HG03060 (cell line): ENCODE data around the gene EZR.
"Not testable (repeated sequence)": the region's sequence is repeated elsewhere in the genome, so short reads cannot be mapped to it uniquely, and the experiment has no call there.

Experiments used
- ATAC-seq: cut with Tn5 transposase; IDR thresholded peaks from one replicate; pipeline ENCODE4 v1.9.1; 2021; ENCODE audit warnings: low read depth, moderate number of reproducible peaks; ENCODE audit not compliant: unreplicated experiment

Gene EZR

DNA sequence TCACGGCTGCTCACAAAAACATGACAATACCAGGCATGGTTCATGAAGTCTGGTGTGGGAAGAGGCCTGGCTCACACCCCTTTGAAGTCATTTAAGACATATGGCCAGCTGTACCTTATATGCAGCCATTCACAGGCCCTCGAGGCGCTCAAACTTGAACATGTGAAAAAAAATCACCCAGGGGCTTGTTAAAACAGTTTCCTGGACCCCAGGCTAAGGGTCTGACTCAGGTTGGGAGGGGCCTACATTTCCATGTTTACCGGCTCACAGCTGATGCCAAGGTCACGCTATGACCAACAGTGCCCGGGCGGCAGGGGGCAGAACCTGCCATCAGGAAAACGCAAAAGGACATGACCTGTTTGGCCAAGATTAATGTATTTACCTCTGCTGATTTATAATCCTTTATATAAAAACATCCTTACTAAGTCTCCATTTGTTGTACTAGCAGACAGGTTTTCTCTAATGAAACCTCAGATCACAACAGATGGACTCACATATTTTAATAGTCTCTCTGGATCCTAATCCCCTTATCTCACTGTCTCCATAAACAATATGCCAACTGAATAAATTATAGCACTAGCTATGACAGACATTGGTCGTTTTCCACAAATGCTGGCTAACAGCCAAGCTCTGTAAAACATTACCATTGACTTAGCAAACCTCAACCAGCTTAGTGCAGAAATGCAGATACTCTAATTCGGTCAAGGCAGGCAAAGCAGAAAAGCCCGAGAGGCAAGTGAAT lies 19.9 kb downstream of the EZR start:
- ATAC-seq, result no peak

DNA sequence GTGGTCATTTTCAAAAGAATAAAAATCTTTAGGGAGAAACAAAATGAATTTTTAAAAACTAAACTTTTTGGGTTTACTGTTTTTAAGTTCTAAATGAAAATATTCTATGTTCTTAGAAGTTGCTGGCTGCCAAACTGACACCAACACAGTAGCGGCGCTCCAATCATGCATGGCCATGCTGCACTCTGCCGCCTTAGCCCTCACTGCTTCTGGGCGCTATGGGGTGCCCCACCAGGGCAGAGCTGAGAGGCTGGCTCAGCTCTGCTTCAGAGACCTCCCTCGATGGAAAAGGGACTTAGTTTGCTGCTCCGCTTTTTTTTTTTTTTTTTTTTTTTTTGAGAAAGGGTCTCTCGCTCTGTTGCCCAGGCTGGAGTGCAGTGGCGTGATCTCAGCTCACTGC lies 20.9 kb downstream of the EZR start:
- no peak for ATAC-seq

DNA sequence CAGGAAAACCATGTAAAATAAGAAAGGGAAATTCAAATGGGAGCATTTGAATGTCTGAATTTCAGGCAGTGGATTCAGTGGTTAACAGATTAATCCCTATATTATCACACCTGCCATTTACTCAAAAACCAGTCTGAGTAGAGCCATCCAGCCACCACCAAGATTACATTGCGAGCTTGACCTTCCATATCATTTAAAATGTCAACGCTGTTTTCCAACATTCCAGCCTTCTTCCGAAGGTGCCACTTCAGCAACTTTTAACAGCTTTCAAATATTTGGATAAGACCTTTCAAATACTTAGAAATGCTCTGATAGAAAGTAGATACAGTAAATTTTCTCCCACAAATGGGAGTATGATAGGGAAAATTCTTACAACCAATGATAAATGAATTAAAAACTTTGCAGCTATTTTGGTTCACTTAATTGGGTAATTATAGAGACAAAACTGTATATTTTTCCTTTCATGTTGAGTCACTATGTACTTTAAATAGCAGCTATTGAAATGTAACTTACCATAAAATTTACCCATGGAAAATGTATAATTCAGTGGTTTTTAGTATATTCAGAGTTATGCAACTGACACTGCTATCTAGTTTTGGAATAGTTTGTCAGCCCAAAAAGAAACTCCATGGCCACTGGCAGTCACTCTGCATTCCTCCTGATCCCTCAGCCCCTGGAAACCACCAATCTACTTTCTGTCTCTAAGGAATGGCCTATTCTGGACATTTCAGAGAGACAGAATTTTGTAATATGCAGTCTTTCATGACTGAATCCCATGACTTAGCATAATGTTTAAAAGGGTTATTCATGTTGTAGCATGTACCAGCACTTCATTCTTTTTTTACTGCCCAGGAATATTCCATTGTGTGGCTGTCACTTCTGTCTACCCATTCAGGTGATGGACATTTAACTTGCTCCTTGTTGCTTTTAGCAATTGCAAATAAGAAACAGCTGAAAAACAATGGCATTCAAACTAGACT lies 21.5 kb downstream of the EZR start:
- ATAC-seq, result no peak

DNA sequence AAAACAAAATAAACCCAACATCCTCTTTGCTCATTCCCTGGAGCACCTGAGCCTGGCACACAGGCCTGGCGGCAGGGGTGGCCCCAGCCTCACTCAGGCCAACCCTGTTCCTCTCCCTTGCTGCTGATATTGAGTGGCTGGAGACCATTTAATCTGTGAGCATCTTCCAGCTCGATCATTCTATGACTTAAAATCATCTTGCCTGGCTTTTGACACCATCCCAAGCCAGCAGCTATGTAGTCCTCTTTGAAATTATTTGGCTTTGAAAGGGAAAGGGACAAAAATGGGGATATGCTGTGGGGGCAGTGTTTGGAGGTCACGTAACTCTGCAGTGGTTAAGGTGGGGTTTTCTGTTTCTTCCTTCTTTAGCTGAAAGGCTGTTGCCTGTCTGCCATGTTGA lies 22.8 kb downstream of the EZR start:
- ATAC-seq, result no peak

DNA sequence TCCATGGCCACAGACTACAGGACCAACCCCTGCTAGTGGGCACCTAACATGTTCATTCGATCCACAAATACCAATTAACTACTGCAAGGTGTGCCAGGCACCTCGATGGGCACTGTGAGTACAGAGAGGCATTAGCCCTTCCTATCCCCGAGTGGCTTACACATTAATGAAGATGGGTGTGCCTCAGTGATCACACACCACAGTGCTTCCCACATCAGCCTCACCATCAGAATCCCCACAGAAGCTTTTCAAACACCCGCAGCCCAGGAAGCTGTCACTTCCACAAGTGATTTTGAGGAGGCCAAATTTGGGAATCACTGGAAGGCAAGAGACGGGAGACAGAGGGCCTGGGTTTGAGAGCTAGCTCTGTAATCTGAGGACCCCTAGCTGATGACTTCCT lies 23.7 kb downstream of the EZR start:
- ATAC-seq, result no peak

DNA sequence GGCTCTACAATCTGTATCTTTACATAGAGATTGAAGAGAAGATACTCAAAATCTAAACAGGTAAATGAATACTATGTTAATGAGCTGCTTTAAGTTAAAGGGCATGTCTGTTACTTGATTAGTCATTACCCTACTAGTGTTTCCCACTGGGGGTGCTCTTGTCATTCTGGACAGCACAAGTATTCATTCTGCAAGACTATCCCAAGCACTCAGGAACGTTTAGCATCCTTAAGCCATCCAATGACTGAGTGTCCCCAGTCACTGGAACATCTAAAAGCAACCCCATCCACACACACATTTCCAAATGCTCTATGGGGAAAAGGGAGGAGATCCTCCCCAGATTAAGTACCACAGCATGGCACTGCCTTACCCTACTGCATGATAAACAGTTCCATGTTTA lies 25.7 kb downstream of the EZR start:
- no peak for ATAC-seq

DNA sequence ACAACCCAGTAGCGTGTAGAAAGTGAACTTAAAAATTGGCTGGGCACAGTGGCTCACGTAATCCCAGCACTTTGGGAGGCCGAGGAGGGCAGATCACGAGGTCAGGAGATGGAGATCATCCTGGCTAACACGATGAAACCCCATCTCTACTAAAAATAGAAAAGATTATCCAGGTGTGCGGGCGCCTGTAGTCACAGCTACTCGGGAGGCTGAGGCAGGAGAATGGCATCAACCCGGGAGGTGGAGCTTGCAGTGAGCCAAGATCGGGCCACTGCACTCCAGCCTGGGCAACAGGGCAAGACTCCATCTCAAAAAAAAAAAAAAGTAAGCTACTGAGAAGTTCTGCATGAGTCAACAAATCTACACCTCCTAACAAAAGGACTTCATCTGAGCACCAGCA lies 26.7 kb downstream of the EZR start:
- ATAC-seq, result not testable (repeated sequence)

DNA sequence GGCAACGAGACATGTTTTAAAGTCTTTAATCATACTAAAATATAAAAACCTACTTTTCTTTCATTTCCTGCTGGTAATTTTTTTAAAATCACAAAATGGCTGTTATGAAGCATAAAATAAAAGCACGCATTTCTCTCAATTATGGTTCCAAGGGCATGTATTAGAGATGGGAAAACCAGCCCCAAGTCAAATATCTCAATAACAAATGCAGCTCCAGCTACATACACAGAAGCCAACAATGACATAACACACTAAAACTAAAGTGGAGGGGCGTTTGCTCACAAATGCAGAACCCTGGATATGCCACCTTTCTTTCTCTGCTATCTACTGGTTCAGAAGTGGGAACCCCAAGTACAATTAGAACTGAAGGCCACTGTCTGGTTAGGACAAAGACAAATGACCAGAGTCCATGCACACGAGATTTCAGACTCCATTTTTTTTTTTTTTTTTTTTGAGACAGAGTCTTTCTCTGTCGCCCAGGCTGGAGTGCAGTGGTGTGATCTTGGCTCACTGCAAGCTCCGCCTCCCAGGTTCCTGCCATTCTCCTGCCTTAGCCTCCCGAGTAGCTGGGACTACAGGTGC lies 27.8 kb downstream of the EZR start:
- ATAC-seq, result no peak

DNA sequence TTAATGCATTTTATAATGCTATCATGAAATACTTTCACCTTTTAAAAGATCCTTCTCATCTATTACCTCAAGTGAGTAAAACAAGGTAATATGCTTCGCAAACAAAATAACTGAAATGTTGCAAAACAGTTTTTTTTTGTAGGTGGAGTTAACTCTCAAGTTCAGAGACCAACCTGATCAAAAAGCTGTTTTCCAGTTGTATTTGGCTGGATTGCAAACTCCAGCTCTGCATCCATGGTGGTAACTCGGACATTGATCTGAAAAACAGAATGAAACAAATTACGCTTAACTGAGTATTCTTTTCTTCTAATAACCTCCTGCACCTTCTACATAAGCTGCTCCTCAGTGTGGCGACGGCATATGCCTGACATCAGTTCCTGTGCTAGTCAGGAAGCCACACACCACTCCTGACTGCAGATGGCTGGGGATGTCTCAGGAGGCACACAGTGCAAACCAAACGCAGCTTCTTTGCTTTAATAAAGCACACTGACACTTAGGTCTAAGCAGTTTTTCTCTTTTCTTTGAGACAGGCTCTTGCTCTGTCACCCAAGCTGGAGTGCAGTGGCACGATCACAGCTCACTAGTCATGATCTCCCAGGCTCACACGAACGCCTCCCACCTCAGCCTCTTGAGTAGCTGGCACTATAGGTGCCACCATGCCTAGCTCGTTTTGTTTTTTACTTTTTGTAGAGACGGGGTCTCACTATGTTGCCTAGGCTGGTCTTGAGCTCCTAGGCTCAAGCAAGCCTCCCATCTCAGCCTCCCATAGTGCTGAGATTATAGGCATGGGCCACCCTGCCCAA lies 29.9 kb downstream of the EZR start:
- ATAC-seq, result no peak

DNA sequence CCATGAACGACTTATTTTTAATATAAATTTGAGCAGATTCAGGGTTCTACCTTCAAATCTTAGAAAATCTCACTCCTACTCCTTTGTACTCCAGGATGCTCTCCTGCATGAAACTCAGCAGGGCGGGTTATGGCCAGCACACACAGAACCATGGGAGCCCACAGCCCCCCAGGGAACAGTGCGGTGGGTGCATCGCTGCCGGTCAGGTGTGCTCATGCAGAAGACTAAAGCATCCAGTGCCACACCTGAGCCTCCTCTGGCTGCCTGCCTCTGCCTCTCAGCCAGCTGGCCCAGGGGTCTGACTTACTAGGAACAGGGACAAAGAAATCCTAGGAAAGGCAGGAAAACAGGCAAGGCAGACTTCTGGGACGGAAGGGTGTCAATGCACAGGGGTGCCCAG lies 31.8 kb downstream of the EZR start:
- no peak for ATAC-seq

DNA sequence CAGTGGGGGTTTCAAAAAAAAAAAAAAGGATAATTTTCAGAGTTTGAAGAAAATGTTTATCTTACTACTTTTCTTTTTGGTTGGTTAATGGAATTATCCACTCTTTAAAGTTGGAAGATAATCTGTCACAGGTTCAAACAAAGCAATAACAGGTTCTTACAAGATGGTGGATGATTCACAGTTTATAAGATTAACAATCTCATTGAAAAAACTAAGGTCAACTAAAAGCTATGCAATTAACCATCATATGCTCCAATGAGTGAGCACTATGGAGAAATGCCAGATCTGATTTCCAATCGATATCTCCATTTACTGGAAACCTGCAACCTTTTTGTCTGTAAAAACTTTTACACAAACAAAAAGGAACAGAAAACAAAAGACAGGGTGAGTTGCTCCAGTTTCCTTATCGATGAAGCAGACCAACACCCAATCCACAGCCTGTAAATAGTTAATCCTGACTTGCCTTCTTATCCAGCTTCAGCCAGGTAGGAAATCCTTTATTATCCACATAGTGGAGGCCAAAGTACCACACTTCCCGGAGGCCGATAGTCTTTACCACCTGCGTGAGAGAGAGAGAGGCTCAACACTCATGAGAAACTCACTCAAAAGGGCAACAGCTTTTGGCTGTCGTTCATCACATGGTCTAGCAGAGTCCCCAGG lies 32.4 kb downstream of the EZR start:
- ATAC-seq, result no peak

DNA sequence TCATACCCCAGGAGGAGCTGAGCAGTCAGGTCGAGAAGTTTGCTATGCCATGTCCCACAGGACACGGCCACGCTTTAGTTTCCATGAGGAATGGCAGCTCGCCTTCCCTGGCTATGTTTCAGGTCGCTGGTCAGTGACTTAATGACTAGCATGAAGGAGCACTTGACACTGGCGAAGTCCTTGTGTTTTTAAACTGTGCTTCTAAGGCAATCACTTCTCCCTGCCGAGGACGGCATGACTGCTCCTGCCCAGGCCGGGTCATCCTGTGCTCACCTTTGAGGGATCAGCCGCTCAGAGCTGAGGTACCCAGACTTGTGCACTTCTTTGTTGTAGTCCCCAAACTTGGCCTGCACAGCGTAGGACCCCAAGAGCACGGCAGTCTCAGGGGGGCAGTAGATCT lies 34.1 kb downstream of the EZR start:
- ATAC-seq, result no peak

DNA sequence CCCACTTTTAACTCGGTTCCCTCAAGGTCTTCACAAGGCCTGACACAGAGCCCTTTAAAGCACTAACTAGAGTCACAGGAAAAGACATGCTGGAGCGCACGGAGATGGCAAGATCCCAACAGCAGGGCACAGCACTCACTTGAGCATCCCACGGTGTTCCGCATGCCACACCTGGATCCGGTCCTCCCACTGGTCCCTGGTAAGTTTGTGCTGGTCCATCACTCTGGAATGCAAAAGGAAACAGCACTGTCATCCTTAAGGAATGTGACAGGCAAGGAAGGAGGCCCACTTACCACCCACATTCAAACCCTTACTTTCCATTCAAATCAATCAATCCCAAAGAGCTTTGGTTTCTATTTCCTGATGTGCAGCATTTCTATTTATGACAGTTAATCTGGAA lies 34.7 kb downstream of the EZR start:
- no peak for ATAC-seq

DNA sequence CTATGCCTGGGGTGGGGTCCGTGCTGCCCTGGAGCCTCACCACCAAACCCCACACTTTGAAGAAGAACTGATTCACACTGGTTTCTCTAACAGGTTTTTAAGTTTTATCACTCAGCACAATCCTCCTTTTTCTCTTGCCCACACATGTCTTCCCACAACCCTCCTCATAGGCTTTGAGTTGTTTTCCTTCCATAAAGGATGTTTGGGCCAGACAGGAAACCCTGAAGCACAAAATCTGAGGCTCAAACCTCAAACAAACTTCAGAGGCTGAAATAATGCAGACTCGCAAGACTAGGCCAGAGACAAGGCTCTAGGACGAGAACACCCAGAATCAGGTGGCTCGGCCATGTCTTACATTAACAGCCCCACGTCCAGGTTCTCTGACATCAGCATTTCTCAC lies 35.3 kb downstream of the EZR start:
- no peak for ATAC-seq

DNA sequence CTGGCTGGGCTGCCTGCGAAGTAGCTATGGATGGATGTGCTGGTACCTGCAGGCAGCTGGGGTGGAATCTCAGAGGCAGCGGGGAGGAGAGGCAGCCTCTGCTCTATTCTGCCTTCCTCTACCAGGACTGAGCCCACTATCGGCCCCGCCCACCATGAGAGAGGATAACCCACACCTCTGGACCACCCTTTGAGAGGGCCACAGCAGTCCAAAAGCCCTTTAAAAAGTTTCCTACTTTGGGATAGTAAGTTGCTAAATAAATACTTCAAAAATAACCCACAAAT lies 36.1 kb downstream of the EZR start:
- ATAC-seq, result no peak

DNA sequence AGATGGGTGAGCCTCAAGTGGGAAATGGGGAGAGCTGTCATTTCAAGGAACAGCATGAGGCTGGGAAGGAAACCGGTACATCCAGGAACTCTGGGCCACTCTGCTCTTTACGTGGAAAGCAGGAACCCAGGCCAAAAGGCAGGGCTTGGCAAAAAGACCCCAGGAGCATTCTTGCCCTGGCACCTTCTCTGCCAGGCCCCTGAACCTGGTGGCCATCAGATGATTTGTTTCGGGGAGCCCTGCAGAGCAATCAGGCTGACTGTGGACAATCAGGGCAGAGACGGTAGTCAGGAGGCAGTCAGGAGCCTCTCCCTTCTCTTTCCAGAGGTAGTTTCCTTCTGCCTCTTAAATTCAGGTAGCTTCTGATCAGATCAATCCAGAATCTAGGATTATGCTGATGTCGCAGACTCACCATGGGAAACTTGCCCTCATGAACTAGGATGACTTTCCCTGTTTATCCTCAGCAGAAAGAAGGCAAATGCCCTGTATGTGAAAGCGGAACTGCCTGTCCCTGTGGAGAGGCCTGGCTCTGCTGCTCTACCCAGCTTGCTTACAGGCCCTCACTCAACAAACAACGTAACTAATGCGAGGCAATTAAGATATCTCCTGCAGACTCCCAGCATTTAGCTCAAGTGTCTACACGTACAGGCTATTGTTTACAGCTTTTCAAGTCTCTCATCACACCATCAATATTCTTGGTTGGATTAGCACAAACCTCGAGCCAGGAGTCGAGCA lies 36.6 kb downstream of the EZR start:
- no peak for ATAC-seq

DNA sequence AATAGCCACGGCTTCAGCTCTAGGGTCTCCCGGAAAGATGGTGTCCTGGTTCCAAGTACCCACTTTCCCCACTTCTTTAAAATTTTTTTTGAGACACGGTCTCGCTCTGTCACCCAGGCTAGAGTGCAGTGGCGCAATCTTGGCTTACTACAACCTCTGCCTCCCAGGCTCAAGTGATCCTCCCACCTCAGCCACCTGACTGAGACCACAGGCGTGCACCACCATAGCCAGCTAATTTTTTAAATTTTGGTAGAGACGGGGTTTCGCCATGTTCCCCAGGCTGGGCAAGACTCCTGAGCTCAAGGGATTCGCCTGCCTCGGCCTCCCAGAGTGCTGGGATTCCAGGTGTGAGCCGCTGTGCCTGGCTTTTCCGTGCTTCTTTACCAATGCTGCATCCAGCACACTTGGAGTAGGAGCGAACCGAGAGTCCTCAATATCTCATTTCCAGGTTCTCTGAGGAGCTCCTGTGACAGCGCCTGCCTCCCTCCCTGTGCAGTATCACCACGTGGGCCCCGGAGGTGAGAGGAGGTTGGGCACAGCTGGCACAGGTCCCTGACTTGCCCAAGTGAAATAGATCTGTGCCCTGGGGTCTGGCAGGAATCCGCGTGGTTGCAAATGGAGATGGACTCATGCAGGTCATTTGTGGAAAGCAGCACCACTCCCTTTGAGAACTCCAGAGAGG lies 37.3 kb downstream of the EZR start:
- ATAC-seq, result no peak

DNA sequence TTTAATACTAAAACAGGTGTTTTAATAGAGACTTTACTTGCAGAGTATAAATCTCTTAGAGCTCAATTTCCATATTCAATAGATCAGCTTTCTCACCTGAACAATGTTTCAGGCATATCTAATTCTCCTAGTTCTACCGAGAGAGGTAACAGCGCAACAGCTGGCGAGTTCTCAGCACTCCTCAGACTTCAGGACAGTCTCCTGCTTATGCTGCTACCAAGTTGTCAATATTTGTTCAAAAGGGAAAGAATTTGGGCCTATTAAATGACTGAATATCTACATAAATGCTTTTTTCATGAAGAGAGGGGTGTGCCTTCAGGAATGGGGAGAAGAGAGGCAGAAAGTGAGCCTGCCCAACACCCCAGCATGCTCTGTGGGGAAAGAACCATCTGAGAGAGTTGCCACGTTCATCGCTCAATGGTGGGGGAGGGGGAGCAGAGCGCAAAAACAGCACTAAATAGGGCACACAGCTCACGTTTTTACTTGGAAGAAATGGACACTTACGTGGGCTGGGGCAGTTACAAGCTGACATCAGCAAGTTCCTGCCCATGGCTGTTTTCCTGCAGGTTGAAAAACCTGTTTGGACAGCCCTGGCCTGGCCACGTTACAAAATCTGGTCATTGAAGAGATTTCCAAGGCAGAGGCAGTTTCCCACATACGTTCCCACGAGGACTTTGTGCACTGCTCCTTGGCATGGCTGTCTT lies 38.0 kb downstream of the EZR start:
- ATAC-seq, result no peak
